SJSA1 (cell line): ENCODE data around the gene ZNF778. TPM values are rescaled to one million over a fixed set of nuclear protein-coding genes. Genes with fewer than 3 reads are reported as not detected.
"Not testable (repeated sequence)": the region's sequence is repeated elsewhere in the genome, so short reads cannot be mapped to it uniquely, and the experiment has no call there.

ENCODE experiments used
- DNase-seq, 2 experiments: peaks; one replicate each; pipeline ENCODE4 v3.0.0-alpha.2; 2015 to 2020; ENCODE audit warnings: low spot score in 2 of 2, low read depth in 1 of 2
- H3K27ac ChIP-seq: fragments of 250-450 bp; sonication (Bioruptor Pico); 2 replicates; pipeline ENCODE4 v1.5.1; 2020; ENCODE audit warnings: mild to moderate bottlenecking, moderate library complexity
- H3K27me3 ChIP-seq: fragments of 250-450 bp; sonication (Bioruptor Pico); replicated peaks from 2 replicates; pipeline ENCODE4 v1.5.1; 2020; ENCODE audit warnings: mild to moderate bottlenecking, moderate library complexity
- H3K36me3 ChIP-seq: fragments of 250-450 bp; sonication (Bioruptor Pico); 2 replicates; pipeline ENCODE4 v1.5.1; 2020; ENCODE audit warnings: mild to moderate bottlenecking
- H3K4me1 ChIP-seq: fragments of 250-450 bp; sonication (Bioruptor Pico); replicated peaks from 2 replicates; pipeline ENCODE4 v1.6.1; 2021; ENCODE audit warnings: mild to moderate bottlenecking
- H3K4me3 ChIP-seq: fragments of 250-450 bp; sonication (Bioruptor Pico); 2 replicates; pipeline ENCODE4 v1.5.1; 2020; ENCODE audit warnings: mild to moderate bottlenecking
- H3K9me3 ChIP-seq: fragments of 250-450 bp; sonication (Bioruptor Pico); replicated peaks from 2 replicates; pipeline ENCODE4 v1.5.1; 2020; ENCODE audit warnings: mild to moderate bottlenecking
- total RNA-seq: library from RNA; depleted of rRNA; stranded (reverse); fragments of >200 nt; shearing (Covaris generic); gene quantifications from 2 replicates; pipeline ENCODE4 v1.2.3, GENCODE V29; 2014

Gene ZNF778
- total RNA-seq, 1 experiment from 2014 or later = 13.1 TPM

DNA sequence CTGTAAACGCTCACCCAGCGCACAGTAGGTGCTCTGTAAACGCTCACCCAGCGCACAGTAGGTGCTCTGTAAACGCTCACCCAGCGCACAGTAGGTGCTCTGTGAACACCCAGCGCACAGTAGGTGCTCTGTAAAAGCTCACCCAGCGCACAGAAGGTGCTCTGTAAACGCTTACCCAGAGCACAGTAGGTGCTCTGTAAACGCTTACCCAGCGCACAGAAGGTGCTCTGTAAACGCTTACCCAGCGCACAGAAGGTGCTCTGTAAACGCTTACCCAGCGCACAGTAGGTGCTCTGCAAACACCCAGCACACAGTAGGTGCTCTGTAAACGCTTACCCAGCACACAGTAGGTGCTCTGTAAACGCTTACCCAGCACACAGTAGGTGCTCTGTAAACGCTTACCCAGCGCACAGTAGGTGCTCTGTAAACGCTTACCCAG, 30.9 kb upstream of the ZNF778 start:
- not testable (repeated sequence) for H3K4me1 ChIP-seq, H3K36me3 ChIP-seq, H3K4me3 ChIP-seq, DNase-seq, H3K9me3 ChIP-seq, H3K27ac ChIP-seq, H3K27me3 ChIP-seq

DNA sequence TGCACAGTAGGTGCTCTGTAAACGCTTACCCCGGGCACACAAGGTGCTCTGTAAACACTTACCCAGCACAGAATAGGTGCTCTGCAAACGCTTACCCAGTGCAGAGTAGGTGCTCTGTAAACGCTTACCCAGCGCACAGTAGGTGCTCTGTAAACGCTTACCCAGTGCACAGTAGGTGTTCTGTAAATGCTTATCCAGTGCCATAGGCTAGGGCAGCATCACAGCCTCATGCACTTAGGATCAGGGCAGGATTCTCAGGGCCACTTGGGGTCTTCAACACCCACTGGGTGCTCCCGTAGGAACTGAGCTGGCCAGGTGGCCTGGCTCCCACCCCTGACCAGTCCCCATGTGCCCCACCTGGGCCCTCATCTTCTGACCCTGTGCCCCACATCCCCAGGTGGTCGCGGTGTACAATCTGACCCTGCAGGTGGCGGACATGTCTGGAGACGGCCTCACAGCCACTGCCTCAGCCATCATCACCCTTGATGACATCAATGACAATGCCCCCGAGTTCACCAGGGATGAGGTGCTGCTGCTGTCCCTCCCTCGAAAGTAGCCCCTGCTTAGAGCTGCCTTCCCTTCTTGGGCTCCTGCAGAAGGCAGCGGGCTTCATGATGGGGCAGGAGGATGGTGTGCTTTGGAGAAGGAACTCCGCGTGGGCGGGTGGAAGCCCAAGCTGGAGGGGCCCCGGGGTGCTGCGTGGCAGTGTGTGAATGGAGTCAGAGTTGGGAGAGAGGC, 30.3 kb upstream of the ZNF778 start:
- peaks cover 3% of the 10 kb centered on the region for H3K4me1 ChIP-seq
- DNase-seq = peak in 1 of 2 experiments; percentile 28
- H3K4me3 ChIP-seq = no peak overlapping the region
- H3K27me3 ChIP-seq = no peaks in the 10 kb centered on the region
- H3K36me3 ChIP-seq = no peaks in the 10 kb centered on the region
- no peak overlapping the region for H3K27ac ChIP-seq
- H3K9me3 ChIP-seq = no peaks in the 10 kb centered on the region; the same call in 1 of the 2 replicates

DNA sequence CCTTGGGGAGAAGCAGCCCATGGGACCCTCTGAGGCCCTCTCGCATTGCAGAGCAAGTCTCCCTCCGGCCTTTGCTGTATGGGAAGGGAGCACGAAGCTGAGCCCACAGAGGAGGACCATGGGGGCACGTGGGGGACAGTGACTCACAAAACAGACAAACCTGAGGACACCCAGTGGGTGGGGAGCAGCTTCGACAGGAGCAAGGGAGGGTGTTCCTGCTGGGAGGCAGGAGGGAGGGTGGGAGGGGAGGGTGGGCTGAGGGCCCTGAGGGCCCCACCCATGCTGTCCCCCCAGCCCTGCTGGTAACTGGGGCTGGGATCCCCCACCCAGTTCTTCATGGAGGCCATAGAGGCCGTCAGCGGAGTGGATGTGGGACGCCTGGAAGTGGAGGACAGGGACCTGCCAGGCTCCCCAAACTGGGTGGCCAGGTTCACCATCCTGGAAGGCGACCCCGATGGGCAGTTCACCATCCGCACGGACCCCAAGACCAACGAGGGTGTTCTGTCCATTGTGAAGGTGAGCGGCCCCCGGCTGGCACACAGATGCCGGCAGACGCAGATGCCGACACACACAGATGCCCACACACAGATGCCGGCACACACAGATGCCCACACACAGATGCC, 29.6 kb upstream of the ZNF778 start:
- Histone ChIP-seq H3K27me3 (no peaks in the 10 kb centered on the region), H3K4me1 (peaks cover 4% of the 10 kb centered on the region), H3K27ac (no peak overlapping the region), H3K36me3 (no peaks in the 10 kb centered on the region), H3K4me3 (no peak overlapping the region), H3K9me3 (no peaks in the 10 kb centered on the region; the same call in 1 of the 2 replicates)
- no peak for DNase-seq

DNA sequence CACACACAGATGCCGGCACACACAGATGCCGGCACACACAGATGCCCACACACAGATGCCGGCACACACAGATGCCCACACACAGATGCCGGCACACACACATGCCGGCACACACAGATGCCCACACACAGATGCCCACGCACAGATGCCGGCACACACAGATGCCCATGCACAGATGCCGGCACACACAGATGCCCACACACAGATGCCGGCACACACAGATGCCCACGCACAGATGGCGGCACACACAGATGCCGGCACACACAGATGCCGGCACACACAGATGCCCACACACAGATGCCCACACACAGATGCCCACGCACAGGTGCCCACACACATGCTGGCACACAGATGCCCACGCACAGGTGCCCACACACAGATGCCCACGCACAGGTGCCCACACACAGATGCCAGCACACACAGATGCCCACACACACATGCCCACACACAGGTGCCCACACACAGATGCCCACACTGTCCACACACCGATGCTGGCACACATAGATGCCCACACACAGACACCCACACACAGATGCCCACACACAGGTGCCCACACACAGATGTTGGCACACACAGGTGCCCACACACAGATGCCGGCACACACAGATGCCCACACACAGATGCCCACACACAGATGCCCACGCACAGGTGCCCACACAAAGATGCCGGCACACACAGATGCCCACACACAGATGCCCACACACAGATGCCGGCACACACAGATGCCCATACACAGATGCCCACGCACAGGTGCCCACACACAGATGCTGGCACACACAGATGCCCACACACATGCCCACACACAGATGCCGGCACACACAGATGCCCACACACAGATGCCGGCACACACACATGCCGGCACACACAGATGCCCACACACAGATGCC, 28.8 kb upstream of the ZNF778 start:
- H3K9me3 ChIP-seq, H3K4me3 ChIP-seq, DNase-seq, H3K4me1 ChIP-seq, H3K27me3 ChIP-seq, H3K36me3 ChIP-seq, H3K27ac ChIP-seq: not testable (repeated sequence)

DNA sequence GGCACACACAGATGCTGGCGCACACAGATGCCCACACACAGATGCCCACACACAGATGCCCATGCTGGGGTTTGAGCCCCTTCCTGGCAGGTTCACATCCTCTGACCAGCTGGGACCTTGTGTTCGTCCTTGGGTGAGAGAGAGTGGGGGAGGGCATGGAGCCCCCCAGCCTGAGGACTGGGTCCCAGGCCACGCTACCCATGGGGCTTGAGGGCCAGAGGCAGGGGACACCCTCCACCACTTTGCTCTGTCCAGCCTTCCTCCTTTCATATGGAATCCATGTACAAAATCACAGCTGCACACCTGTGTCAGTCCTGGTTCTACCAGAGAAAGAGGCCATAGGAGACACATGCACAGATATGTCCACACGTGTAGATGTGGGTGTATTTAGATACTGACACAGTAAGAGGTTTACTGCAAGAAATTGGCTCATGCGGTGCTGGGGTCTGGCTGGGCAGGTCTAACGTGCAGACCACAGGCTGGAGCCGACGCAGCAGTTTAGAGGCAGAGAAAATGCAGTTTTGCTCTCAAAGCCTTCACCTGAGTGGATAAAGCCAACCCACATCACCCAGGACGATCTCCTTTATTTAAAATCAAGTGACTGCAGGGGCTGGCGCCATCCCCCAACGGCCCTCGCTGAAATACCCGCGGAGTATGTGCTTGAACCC, 28.0 kb upstream of the ZNF778 start:
- no peaks in the 10 kb centered on the region for H3K36me3 ChIP-seq
- peaks cover 4% of the 10 kb centered on the region for H3K4me1 ChIP-seq
- no peak overlapping the region for H3K4me3 ChIP-seq
- no peak for DNase-seq
- H3K27ac ChIP-seq = no peak overlapping the region
- H3K27me3 ChIP-seq = no peaks in the 10 kb centered on the region
- H3K9me3 ChIP-seq = no peaks in the 10 kb centered on the region; the same call in 1 of the 2 replicates

DNA sequence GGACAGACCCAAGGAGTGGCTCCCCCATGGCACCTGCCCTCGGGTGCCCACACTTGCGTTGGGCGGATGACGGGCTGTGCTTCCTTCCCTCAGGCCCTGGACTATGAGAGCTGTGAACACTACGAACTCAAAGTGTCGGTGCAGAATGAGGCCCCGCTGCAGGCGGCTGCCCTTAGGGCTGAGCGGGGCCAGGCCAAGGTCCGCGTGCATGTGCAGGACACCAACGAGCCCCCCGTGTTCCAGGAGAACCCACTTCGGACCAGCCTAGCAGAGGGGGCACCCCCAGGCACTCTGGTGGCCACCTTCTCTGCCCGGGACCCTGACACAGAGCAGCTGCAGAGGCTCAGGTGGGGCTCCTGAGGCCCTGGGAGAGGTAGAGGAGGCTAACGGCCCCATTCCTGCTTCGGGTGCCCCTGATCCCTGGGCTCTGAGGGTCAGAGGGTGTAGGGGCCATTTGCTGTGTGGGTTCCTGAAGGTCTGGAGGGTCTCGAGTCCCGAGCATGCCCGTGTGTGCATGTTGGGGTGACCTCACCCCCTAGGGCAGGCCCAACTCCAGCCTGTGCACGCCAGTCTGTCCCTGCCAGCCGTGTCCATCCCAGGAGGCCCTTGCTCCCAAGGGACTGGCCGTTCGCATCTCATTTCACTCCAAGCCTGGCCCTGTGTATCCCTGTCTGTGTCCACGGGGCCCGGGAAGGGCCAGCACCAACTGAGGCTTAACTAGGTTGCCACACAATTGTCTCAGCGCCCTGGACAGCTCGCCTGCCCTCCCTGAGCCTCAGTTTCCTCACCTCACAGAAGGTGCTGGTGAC, 27.1 kb upstream of the ZNF778 start:
- Histone ChIP-seq H3K27ac (no peak overlapping the region), H3K4me3 (no peak overlapping the region), H3K27me3 (no peaks in the 10 kb centered on the region), H3K4me1 (peaks cover 4% of the 10 kb centered on the region), H3K9me3 (no peaks in the 10 kb centered on the region; the same call in 1 of the 2 replicates), H3K36me3 (no peaks in the 10 kb centered on the region)
- no peak for DNase-seq

DNA sequence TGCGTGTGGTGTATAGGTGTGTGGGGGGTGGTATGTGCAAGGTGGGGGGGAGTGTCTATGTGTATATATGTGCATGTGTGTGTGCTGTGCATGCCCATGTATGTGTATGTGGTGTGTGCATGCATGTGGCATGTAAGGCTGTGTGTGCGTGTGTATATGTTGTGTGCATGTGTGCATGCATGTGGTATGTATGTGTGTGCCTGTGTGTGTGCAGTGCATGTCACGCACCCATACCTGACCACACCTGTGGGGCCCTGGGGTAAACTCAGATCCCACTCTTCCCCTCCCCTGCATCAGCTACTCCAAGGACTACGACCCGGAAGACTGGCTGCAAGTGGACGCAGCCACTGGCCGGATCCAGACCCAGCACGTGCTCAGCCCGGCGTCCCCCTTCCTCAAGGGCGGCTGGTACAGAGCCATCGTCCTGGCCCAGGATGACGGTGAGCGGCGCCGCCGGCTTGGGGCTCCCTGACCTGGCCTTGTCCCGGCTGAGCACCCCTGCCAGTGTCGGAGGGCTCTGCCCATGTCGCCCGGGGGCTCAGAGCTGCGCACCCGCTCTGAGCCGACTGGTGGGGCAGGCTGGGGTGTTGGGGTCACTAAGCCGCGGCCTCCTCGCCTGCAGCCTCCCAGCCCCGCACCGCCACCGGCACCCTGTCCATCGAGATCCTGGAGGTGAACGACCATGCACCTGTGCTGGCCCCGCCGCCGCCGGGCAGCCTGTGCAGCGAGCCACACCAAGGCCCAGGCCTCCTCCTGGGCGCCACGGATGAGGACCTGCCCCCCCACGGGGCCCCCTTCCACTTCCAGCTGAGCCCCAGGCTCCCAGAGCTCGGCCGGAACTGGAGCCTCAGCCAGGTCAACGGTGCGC, 26.2 kb upstream of the ZNF778 start:
- no peak overlapping the region for H3K27ac ChIP-seq
- H3K4me3 ChIP-seq = no peak overlapping the region
- peaks cover 4% of the 10 kb centered on the region for H3K4me1 ChIP-seq
- no peak for DNase-seq
- no peaks in the 10 kb centered on the region for H3K36me3 ChIP-seq
- H3K9me3 ChIP-seq = no peaks in the 10 kb centered on the region; the same call in 1 of the 2 replicates
- no peaks in the 10 kb centered on the region for H3K27me3 ChIP-seq

DNA sequence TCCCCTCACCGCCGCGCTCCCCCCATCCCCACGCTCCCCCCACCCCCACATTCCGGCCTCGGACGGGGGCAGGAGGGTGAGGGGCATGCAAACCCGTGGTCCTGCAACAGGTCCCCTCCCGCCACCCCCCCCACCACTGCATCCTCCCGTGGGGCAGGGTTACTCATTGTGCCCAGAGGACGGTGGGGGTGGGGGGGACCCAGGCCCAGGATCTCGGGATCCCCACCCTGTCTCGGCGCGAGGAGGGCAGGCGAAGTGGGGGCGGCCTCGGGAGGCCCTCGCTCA, 25.7 kb upstream of the ZNF778 start:
- DNase-seq = no peak
- Histone ChIP-seq H3K9me3 (no peaks in the 10 kb centered on the region; the same call in 1 of the 2 replicates), H3K4me1 (peaks cover 4% of the 10 kb centered on the region), H3K36me3 (no peaks in the 10 kb centered on the region), H3K27ac (no peak overlapping the region), H3K4me3 (peak overlapping the region; percentile 43), H3K27me3 (no peaks in the 10 kb centered on the region)

DNA sequence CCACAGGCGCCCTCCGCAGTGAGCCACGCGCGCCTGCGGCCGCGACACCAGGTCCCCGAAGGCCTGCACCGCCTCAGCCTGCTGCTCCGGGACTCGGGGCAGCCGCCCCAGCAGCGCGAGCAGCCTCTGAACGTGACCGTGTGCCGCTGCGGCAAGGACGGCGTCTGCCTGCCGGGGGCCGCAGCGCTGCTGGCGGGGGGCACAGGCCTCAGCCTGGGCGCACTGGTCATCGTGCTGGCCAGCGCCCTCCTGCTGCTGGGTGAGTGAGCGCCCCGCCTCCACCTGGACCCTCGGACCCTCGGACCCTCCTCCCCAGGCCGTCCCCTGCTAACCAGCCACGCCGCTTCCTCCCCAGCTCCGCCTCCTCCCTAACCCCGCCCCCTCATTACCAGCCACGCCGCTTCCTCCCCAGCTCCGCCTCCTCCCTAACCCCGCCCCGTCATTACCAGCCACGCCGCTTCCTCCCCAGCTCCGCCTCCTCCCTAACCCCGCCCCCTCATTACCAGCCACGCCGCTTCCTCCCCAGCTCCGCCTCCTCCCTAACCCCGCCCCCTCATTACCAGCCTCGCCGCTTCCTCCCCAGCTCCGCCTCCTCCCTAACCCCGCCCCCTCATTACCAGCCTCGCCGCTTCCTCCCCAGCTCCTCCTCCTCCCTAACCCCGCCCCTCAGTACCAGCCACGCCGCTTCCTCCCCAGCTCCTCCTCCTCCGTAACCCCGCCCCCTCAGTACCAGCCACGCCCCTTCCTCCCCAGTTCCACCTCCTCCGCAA, 25.1 kb upstream of the ZNF778 start:
- DNase-seq = peak; percentile 72 to 94

DNA sequence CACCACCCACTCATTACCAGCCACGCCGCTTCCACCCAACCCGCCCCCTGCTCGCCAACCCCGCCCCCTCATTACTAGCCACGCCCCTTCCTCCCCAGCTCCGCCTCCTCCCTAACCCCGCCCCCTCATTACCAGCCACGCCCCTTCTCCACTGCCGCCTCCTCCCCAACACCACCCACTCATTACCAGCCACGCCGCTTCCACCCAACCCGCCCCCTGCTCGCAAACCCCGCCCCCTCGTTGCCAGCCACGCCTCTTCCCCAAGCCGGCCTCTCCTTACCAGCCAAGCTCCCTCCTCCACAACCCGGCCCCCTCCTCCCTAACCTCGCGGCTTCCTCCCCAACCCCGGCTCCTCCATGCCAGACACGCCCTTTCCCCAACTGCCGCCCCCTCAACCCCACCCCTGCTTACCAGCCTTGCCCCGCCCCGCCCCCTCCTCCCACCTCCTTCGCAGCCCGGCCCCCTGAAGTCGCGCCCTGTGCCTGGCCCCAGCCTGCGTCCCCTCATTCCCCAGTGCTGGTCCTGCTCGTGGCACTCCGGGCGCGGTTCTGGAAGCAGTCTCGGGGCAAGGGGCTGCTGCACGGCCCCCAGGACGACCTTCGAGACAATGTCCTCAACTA, 24.4 kb upstream of the ZNF778 start:
- Histone ChIP-seq H3K27ac (no peak overlapping the region), H3K36me3 (no peaks in the 10 kb centered on the region), H3K4me3 (no peak overlapping the region), H3K4me1 (peaks cover 4% of the 10 kb centered on the region), H3K27me3 (0 out of 2 replicates have a peak, but pooled peaks cover 2% of the 10 kb centered on the region), H3K9me3 (no peaks in the 10 kb centered on the region; the same call in 1 of the 2 replicates)
- peak in 1 of 2 experiments; percentile 88 for DNase-seq

More for the DNA sequence above, 25.1 kb upstream of the ZNF778 start:
- not testable (repeated sequence) for H3K27me3 ChIP-seq, H3K36me3 ChIP-seq, H3K27ac ChIP-seq, H3K4me1 ChIP-seq, H3K9me3 ChIP-seq
- peak overlapping the region; percentile 43 for H3K4me3 ChIP-seq

DNA sequence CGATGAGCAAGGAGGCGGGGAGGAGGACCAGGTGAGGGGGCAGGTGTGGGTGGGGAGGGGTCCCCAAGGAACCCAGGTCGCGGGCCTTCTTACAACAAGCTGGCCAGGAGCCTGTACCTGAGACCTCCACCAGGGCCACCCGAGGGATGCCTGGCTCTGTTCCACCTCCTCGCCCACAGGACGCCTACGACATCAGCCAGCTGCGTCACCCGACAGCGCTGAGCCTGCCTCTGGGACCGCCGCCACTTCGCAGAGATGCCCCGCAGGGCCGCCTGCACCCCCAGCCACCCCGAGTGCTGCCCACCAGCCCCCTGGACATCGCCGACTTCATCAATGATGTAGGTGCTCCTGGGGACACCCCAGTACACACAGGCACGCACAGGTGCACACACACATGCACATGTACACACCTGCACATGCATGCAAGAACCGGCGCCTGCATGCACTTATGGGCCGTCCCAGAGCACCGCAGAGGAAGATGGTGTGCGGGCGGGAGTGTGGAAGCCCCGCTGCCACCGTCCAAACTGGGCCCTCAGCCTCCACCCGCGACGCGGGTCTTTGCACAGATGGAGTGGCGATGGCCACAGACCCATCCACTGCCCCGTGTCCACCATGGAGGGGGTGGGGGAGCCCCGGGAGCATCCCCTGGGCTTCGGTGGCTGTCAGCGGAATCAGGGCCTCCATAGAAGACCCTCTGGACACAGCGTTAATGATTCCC, 23.8 kb upstream of the ZNF778 start:
- Histone ChIP-seq H3K27me3 (peaks cover 9% of the 10 kb centered on the region; the same call in 1 of the 2 replicates), H3K27ac (no peak overlapping the region), H3K36me3 (no peaks in the 10 kb centered on the region), H3K9me3 (no peaks in the 10 kb centered on the region; the same call in 1 of the 2 replicates), H3K4me1 (peaks cover 4% of the 10 kb centered on the region), H3K4me3 (no peak overlapping the region)
- DNase-seq = no peak
